ENCODE measurements around the gene NPC1.

DNA sequence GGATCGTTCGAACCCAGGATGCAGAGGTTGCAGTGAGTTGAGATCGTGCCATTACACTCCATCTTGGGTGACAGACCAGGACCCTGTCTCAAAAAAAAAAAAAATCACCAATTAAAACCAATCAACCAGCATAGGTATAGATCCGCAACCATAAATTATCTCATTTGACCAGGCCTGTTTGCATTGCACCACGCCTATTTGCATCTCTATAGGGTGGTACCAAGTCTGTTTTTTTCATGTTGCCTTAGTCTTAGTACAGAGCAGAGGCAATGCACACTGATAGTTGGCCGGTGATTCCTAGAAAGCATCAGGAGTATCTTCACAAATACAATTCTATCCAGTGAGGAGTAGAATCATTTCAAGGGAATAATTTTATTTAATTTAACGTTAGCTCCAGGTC lies 9.3 kb upstream of the NPC1 start:
- TF ChIP-seq, protein P1, sequence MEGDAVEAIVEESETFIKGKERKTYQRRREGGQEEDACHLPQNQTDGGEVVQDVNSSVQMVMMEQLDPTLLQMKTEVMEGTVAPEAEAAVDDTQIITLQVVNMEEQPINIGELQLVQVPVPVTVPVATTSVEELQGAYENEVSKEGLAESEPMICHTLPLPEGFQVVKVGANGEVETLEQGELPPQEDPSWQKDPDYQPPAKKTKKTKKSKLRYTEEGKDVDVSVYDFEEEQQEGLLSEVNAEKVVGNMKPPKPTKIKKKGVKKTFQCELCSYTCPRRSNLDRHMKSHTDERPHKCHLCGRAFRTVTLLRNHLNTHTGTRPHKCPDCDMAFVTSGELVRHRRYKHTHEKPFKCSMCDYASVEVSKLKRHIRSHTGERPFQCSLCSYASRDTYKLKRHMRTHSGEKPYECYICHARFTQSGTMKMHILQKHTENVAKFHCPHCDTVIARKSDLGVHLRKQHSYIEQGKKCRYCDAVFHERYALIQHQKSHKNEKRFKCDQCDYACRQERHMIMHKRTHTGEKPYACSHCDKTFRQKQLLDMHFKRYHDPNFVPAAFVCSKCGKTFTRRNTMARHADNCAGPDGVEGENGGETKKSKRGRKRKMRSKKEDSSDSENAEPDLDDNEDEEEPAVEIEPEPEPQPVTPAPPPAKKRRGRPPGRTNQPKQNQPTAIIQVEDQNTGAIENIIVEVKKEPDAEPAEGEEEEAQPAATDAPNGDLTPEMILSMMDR (IDR thresholded peaks at IDR 0.05), result no peak
- no peak for TF ChIP-seq POLR2A (IDR thresholded peaks at IDR 0.05)

Measured in body of pancreas (tissue), 4 donors.